Measurements from ENCODE around the gene USP36. TPM values are rescaled to one million over a fixed set of nuclear protein-coding genes. Genes with fewer than 3 reads are reported as not detected.
A peak's percentile ranks its signal among the peaks of the same experiment; 100 is the strongest.

USP36 gene
- polyA plus RNA-seq, 3 donors: 4.4 to 30.0 (median 6.1) TPM

GRCh38 chr17:78859051-78859450 lies 18.4 kb upstream of the USP36 start:
- intact Hi-C loops (cut with micrococcal nuclease): no loop called here
- Mint-ChIP-seq H3K27me3 (ENCODE audit: low read depth in 3 of 3) (peaks cover 1 to 3% (median 2%) of the 10 kb centered on the region in 3 donors), H3K4me3 (no peak overlapping the region), H3K36me3 (peaks cover 63 to 81% of the 10 kb centered on the region in 2 donors), H3K27ac (peak overlapping the region in 2 of 7 donors; percentile 4 to 54), H3K9me3 (no peaks in the 10 kb centered on the region), H3K4me1 (peaks cover 21% of the 10 kb centered on the region)
- no peak overlapping the region for H3K27ac ChIP-seq (ENCODE audit: low read depth in 1 of 2, low read length in 2 of 2)
- H3K4me2 ChIP-seq (replicated peaks; ENCODE audit: extremely low read depth, low read length, poor library complexity, severe bottlenecking): no peak overlapping the region
- DNase-seq: no peak
- H2AFZ ChIP-seq (ENCODE audit: insufficient read depth, low read depth, low read length, poor library complexity, severe bottlenecking): no peak overlapping the region
- TF ChIP-seq, protein P1, sequence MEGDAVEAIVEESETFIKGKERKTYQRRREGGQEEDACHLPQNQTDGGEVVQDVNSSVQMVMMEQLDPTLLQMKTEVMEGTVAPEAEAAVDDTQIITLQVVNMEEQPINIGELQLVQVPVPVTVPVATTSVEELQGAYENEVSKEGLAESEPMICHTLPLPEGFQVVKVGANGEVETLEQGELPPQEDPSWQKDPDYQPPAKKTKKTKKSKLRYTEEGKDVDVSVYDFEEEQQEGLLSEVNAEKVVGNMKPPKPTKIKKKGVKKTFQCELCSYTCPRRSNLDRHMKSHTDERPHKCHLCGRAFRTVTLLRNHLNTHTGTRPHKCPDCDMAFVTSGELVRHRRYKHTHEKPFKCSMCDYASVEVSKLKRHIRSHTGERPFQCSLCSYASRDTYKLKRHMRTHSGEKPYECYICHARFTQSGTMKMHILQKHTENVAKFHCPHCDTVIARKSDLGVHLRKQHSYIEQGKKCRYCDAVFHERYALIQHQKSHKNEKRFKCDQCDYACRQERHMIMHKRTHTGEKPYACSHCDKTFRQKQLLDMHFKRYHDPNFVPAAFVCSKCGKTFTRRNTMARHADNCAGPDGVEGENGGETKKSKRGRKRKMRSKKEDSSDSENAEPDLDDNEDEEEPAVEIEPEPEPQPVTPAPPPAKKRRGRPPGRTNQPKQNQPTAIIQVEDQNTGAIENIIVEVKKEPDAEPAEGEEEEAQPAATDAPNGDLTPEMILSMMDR (IDR thresholded peaks at IDR 0.05): no peak
- H3K4me3 ChIP-seq (replicated peaks in 1 of 3; ENCODE audit: low read depth in 2 of 3, low read length in 3 of 3): no peak overlapping the region
- H3K79me2 ChIP-seq (ENCODE audit: insufficient read depth, low read length): peaks cover 14% of the 10 kb centered on the region
- 100% methylated on average over 3 of the region's 4 CpGs for WGBS (ENCODE audit: insufficient coverage)
- no peaks in the 10 kb centered on the region for H3K27me3 ChIP-seq (ENCODE audit: control insufficient read depth in 2 of 2, insufficient read depth in 2 of 2, low read length in 2 of 2)
- H3K9ac ChIP-seq (ENCODE audit: insufficient read depth, low read length, poor library complexity, severe bottlenecking): no peak overlapping the region
- no peaks in the 10 kb centered on the region for H3K9me3 ChIP-seq (replicated peaks in 1 of 2; ENCODE audit: control insufficient read depth in 1 of 2, insufficient read depth in 1 of 2, low read length in 2 of 2)
- peaks cover 81% of the 10 kb centered on the region for H4K20me1 ChIP-seq (ENCODE audit: insufficient read depth, low read length)
- H3K4me1 ChIP-seq (ENCODE audit: control insufficient read depth in 1 of 2, insufficient read depth in 2 of 2, low read length in 2 of 2): peaks cover 16 to 30% of the 10 kb centered on the region in 2 donors
- peaks cover 53 to 66% of the 10 kb centered on the region in 2 donors for H3K36me3 ChIP-seq (replicated peaks in 1 of 2; ENCODE audit: control insufficient read depth in 1 of 2, insufficient read depth in 2 of 2, low read length in 2 of 2)

DNA sequence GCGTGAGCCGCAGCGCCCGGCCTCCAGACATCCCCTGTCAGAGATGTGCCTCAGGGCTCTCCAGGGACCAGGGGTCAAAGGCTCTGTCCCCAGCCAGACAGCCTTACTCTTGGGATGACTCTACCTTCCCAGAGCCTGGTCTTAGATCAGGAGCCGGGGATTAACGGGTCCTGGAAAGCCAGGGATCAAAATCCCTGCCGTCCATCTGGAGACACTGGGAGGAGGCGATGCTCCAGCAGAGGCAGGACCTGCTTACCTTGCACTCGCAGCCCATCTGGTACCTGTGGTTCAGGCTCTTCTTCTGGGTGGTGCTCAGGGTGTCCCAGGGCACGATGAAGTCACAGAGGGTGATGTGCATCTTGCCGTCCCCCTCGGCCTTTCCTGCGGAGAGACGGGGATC lies 16.7 kb upstream of the USP36 start:
- Histone ChIP-seq H4K20me1 (ENCODE audit: insufficient read depth, low read length) (peaks cover 82% of the 10 kb centered on the region), H2AFZ (ENCODE audit: insufficient read depth, low read depth, low read length, poor library complexity, severe bottlenecking) (no peak overlapping the region), H3K4me3 (replicated peaks in 1 of 3; ENCODE audit: low read depth in 2 of 3, low read length in 3 of 3) (no peak overlapping the region), H3K79me2 (ENCODE audit: insufficient read depth, low read length) (peaks cover 6% of the 10 kb centered on the region), H3K4me1 (ENCODE audit: control insufficient read depth in 1 of 2, insufficient read depth in 2 of 2, low read length in 2 of 2) (peaks cover 8 to 12% of the 10 kb centered on the region in 2 donors), H3K9me3 (replicated peaks in 1 of 2; ENCODE audit: control insufficient read depth in 1 of 2, insufficient read depth in 1 of 2, low read length in 2 of 2) (no peaks in the 10 kb centered on the region), H3K27ac (ENCODE audit: low read depth in 1 of 2, low read length in 2 of 2) (peak overlapping the region in 1 of 2 donors; percentile 14), H3K36me3 (replicated peaks in 1 of 2; ENCODE audit: control insufficient read depth in 1 of 2, insufficient read depth in 2 of 2, low read length in 2 of 2) (peaks cover 64 to 76% of the 10 kb centered on the region in 2 donors), H3K9ac (ENCODE audit: insufficient read depth, low read length, poor library complexity, severe bottlenecking) (no peak overlapping the region), H3K27me3 (ENCODE audit: control insufficient read depth in 2 of 2, insufficient read depth in 2 of 2, low read length in 2 of 2) (no peaks in the 10 kb centered on the region), H3K4me2 (replicated peaks; ENCODE audit: extremely low read depth, low read length, poor library complexity, severe bottlenecking) (no peak overlapping the region)
- Mint-ChIP-seq H3K27me3 (ENCODE audit: low read depth in 3 of 3) (peaks cover 1 to 3% (median 2%) of the 10 kb centered on the region in 3 donors), H3K4me1 (peaks cover 10% of the 10 kb centered on the region), H3K9me3 (no peaks in the 10 kb centered on the region), H3K36me3 (peaks cover 71 to 89% of the 10 kb centered on the region in 2 donors), H3K4me3 (no peak overlapping the region), H3K27ac (peak overlapping the region in 2 of 7 donors; percentile 4 to 53)
- DNase-seq: no peak
- TF ChIP-seq, protein P1 (IDR thresholded peaks at IDR 0.05): no peak
- intact Hi-C loops (cut with micrococcal nuclease): no loop called here
- WGBS (ENCODE audit: insufficient coverage): 98% methylated on average over 14 of the region's 14 CpGs

All from CD14-positive monocyte (primary cell).